GM12864 (cell line): Measurements from ENCODE around the gene CTSA.

ENCODE experiments used
- DNase-seq: peaks from one replicate; pipeline ENCODE4 v3.0.0-alpha.2; 2011; ENCODE audit warnings: low read depth
- H3K4me3 ChIP-seq: 2 replicates; pipeline ENCODE4 v1.5.1; 2011; ENCODE audit warnings: mild to moderate bottlenecking, low read depth, low read length, control low read depth
- TF ChIP-seq, protein P1 (sequence below): IDR thresholded peaks from 2 replicates; pipeline ENCODE4 v1.5.1; 2011; ENCODE audit warnings: low read depth, mild to moderate bottlenecking, moderate library complexity, low read length, control low read depth, inconsistent platforms; ENCODE audit errors: missing control alignments

The CTSA gene

DNA sequence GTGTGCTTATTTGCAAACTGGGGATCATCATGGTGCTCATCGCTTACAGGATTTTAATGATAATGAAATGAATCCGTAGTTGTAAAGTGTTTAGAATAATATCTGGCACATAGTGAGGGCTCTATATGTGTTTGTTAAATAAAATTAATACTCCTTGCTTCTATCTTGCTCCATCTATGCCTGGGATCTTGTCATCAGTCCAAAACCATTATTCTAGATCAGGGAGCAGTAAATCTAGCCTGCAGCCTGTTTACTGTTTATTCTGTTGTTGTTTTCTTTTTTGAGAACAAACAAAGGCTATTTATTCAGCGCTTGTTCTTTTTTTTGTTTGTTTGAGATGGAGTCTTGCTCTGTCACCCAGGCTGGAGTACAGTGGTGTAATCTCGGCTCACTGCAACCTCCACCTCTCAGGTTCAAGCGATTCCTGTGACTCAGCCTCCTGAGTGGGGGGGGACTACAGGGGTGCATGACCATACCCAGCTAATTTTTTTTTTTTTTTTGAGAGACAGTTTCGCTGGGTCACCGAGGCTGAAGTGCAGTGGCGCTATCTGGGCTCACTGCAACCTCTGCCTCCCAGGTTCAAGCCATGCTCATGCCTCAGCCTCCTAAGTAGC is 42.1 kb upstream of the CTSA start:
- H3K4me3 ChIP-seq = no peak overlapping the region
- TF ChIP-seq, protein P1, sequence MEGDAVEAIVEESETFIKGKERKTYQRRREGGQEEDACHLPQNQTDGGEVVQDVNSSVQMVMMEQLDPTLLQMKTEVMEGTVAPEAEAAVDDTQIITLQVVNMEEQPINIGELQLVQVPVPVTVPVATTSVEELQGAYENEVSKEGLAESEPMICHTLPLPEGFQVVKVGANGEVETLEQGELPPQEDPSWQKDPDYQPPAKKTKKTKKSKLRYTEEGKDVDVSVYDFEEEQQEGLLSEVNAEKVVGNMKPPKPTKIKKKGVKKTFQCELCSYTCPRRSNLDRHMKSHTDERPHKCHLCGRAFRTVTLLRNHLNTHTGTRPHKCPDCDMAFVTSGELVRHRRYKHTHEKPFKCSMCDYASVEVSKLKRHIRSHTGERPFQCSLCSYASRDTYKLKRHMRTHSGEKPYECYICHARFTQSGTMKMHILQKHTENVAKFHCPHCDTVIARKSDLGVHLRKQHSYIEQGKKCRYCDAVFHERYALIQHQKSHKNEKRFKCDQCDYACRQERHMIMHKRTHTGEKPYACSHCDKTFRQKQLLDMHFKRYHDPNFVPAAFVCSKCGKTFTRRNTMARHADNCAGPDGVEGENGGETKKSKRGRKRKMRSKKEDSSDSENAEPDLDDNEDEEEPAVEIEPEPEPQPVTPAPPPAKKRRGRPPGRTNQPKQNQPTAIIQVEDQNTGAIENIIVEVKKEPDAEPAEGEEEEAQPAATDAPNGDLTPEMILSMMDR = no peak
- DNase-seq = no peak

DNA sequence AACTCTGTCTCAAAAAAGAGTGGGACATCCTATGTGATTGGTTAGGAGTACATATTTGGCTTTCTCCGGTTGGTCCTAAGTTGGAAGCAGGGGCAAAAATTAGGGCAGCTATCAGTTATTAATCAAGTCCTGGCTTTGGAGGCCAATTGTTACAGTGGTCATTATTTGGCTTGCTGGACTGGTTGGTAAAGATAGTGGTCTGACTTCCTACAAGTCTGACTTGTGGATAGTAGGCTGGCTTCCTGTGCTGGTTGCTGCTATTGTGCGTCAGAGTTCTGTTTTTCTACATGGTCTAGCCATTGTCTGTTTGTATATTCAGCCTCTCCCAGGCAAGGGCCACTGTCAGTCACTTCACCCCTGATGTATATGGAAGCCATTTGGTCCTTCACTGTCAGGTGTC is 40.9 kb upstream of the CTSA start:
- TF ChIP-seq, protein P1 = no peak
- no peak overlapping the region for H3K4me3 ChIP-seq
- no peak for DNase-seq

DNA sequence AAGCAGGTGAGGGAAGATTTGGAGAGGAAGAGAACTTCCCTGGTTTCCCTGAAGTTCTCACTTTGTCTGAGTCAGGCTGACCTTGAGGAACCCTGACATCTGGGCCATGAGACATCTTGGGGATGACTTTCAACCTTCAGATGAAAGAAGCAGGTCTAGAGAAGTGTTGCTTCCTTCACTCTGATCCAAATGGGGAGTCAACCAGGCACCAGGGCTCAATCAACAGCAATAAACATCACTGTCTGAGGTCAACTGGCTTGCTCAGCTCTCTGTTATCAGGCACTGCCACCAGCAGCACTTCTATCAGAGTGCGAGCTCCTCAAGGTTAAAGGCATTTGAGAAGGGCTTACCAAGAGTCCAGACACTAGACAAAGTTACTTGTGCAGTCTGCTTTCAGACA is 40.2 kb upstream of the CTSA start:
- no peak for DNase-seq
- no peak overlapping the region for H3K4me3 ChIP-seq
- TF ChIP-seq, protein P1 = no peak

DNA sequence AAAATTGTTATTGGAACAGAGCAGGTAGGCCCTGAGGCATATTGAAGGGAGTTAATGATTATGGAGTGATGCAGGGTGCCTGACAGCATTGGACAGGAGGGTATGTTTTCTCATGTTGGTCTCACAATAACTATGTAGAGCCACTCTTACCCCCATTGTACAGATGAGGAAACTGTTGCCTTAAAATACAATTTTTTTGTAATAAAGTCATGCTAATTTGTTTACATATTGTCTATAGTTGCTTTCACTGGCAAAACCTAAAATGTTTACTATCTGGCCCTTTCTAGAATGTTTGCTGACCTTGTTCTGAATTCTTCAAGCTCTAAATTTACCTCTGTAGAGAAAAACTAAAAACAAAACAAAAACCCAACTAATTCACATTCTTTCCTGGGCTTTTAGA is 39.6 kb upstream of the CTSA start:
- H3K4me3 ChIP-seq = no peak overlapping the region
- DNase-seq = no peak
- TF ChIP-seq, protein P1 = no peak

DNA sequence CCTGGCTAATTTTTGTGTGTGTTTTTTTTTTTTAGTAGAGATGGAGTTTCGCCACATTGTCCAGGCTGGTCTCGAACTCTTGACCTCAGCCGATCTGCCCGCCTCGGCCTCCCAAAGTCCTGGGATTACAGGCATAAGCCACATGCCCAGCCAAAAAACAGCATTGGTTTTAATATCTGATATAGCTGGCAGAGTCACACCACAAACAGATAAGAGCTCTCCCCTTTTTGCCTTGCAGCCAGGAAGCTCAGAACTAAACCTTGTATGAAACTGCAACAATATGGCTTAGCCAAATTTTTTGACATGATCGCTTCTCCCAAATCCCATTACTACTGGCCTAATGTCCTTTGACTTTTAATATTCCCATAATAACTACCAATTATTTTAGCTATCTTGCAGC is 38.8 kb upstream of the CTSA start:
- DNase-seq = no peak
- TF ChIP-seq, protein P1 = no peak
- H3K4me3 ChIP-seq = no peak overlapping the region

DNA sequence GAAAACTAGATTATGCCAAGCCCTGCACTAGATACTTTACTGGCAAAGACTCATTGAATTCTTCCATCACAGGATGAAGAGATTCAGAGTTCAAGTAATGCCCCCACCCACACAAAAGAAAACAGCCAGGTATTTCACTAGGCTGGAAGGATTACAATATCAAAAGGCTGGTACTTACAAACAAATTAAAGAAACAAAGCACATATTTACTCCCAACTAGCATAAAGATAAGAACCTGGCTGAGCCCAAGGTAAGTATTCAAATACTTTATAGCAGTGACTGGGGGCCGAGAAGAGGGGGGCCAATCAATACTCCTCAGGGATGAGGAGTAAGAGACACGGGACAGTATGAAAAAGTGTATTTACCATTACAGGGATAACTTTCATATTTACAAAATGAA is 37.7 kb upstream of the CTSA start:
- no peak for DNase-seq
- TF ChIP-seq, protein P1 = no peak
- H3K4me3 ChIP-seq = no peak overlapping the region

DNA sequence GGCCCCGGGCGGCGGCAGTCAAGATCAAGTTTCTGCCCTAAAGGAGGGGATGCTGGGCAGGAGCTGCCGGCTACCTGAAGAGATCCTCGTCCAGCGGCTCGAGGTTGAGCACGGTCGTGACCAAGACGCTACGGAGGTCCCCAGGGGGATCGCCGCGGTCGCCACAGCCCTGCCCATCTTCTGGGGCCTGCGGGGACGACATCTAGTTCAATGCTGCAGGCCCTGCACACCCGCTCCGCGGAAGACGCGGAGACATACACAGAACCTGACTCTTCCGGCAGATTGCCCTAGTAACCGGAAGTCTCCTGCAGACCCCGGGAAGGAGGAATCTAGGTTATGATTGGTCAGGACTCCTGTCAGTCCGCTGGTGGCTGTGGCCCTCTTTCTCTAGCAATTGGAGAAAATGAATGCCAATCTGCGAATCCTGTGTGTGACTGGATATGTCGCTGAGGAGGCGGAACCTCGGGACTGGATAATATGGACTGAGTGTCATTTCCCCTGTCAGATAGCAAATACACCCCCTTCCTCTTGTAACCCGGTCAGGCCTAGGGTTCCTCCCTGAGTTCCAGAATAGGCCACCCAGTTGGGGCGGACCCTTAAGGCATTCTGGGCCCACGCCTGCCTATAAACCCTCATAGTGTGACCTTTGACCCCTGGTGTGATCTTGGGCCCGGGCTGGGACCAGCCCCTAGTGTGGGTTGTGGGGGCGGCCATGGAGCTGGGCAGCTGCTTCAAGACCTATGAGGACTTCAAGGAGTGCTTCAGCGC is 33.8 kb upstream of the CTSA start, which contains the start of the genes ACOT8 and ZSWIM3:
ACOT8 (minus strand) TSS at position 279 of the 768 bp plus-strand sequence; CDS start at position 202, 77 bp downstream.
ZSWIM3 (plus strand) TSS at position 501 of the 768 bp plus-strand sequence; CDS start at position 713, 212 bp downstream.
- peak; percentile 100 for DNase-seq
- H3K4me3 ChIP-seq = peak within 1 kb of the TSS; percentile 97
- TF ChIP-seq, protein P1 = no peak
